SHP77 (cell line): ENCODE data around the gene PPBP.
"Not testable (repeated sequence)": the region's sequence is repeated elsewhere in the genome, so short reads cannot be mapped to it uniquely, and the experiment has no call there.

Source experiments
- DNase-seq, 2 experiments: peaks; one replicate each; lab custom pipeline; 2025; lab: John Stamatoyannopoulos, UW

PPBP gene

GRCh38 chr4:73992050-73992449, 4.1 kb upstream of the PPBP start:
- DNase-seq = no peak

GRCh38 chr4:73991742-73992000, 3.7 kb upstream of the PPBP start:
- DNase-seq = no peak

- DNase-seq = no peak
Observed at GRCh38 chr4:73990988-73991741, 3.2 kb upstream of the PPBP start.

GRCh38 chr4:73989928-73990327, 1.9 kb upstream of the PPBP start:
- no peak for DNase-seq

- DNase-seq = no peak
Observed at GRCh38 chr4:73989031-73989430, 1.0 kb upstream of the PPBP start.

- peak; percentile 1 to 21 for DNase-seq
Observed at GRCh38 chr4:73985528-73985852, 2.5 kb downstream of the PPBP start.

- DNase-seq = no peak
Observed at GRCh38 chr4:73984736-73985527, 3.1 kb downstream of the PPBP start.

GRCh38 chr4:73981175-73981574, 6.8 kb downstream of the PPBP start:
- not testable (repeated sequence) for DNase-seq

GRCh38 chr4:73979407-73979957, 8.5 kb downstream of the PPBP start:
- no peak for DNase-seq

- no peak for DNase-seq
Observed at GRCh38 chr4:73978886-73979285, 9.1 kb downstream of the PPBP start.

GRCh38 chr4:73976716-73977115, 11.3 kb downstream of the PPBP start:
- DNase-seq = no peak

- no peak for DNase-seq
Observed at GRCh38 chr4:73976217-73976616, 11.8 kb downstream of the PPBP start.

- no peak for DNase-seq
Observed at GRCh38 chr4:73974352-73974751, 13.6 kb downstream of the PPBP start.

GRCh38 chr4:73970945-73971344, 17.0 kb downstream of the PPBP start:
- no peak for DNase-seq

GRCh38 chr4:73970011-73970410, 18.0 kb downstream of the PPBP start:
- DNase-seq = no peak

- DNase-seq = no peak
Observed at GRCh38 chr4:73967866-73968265, 20.1 kb downstream of the PPBP start.

- DNase-seq = peak in 1 of 2 experiments; percentile 24
Observed at GRCh38 chr4:73964862-73965611, 23.0 kb downstream of the PPBP start.

GRCh38 chr4:73962724-73963123, 25.3 kb downstream of the PPBP start:
- no peak for DNase-seq

- DNase-seq = not testable (repeated sequence)
Observed at GRCh38 chr4:73959041-73959440, 28.9 kb downstream of the PPBP start.

- DNase-seq = no peak
Observed at GRCh38 chr4:73952352-73952751, 35.6 kb downstream of the PPBP start.

- not testable (repeated sequence) for DNase-seq
Observed at GRCh38 chr4:73950376-73950920, 37.5 kb downstream of the PPBP start.

GRCh38 chr4:73948990-73949706, 38.8 kb downstream of the PPBP start:
- peak; percentile 10 to 31 for DNase-seq
